Endothelial cell of umbilical vein (primary cell): ENCODE measurements around the gene PRLR. TPM values are rescaled to one million over a fixed set of nuclear protein-coding genes. Genes with fewer than 3 reads are reported as not detected.

Source experiments
- BruUV-seq: library from RNA; stranded (reverse); fragments of 400-500 nt; replicated peaks from 2 replicates; lab custom pipeline; 2021; lab: Mats Ljungman, UMichigan
- CTCF ChIA-PET: fragments of 300-600, 350-600 bp; sonication (Branson Sonifier 250); formaldehyde crosslinking; loops from one replicate; lab custom pipeline; 2021; ENCODE audit warnings: antibody characterized with exemption, inconsistent platforms; lab: Charles Lee
- POLR2A ChIA-PET: fragments of 300-600, 350-600 bp; sonication (Branson Sonifier 250); formaldehyde crosslinking; loops from one replicate; lab custom pipeline; 2021; ENCODE audit warnings: antibody characterized with exemption, inconsistent platforms; lab: Charles Lee
- DNase-seq: peaks from one replicate; pipeline ENCODE4 v3.0.0-alpha.2; 2011; ENCODE audit warnings: low read depth, low spot score
- FAIRE-seq: peaks from 2 replicates; lab custom pipeline; 2011; peaks lifted over from hg19 to GRCh38; lab: Jason Lieb, UNC
- H2AFZ ChIP-seq: 2 replicates; pipeline ENCODE4 v1.6.0; 2012; ENCODE audit warnings: low read depth, low read length, control low read depth, inconsistent platforms
- H3K27ac ChIP-seq: 2 replicates; pipeline ENCODE4 v1.5.1; 2011; ENCODE audit warnings: low read depth, mild to moderate bottlenecking, control low read depth, low read length, moderate library complexity; ENCODE audit not compliant: insufficient read depth
- H3K27me3 ChIP-seq, 2 experiments: 2 replicates each; pipeline versions ENCODE4 v1.6.0 to v1.6.1; 2011; ENCODE audit warnings: low read length in 2 of 2, mixed read lengths in 1 of 2; ENCODE audit not compliant: control insufficient read depth in 2 of 2, insufficient read depth in 2 of 2
- H3K36me3 ChIP-seq, 2 experiments: 2 replicates in 1 of 2; 3 replicates in 1 of 2; pipeline ENCODE4 v1.5.1; 2011; ENCODE audit warnings: low read length in 2 of 2, mild to moderate bottlenecking in 1 of 2, moderate library complexity in 1 of 2; ENCODE audit not compliant: control insufficient read depth in 2 of 2, insufficient read depth in 2 of 2; ENCODE audit errors: extremely low read depth in 1 of 2
- H3K4me1 ChIP-seq: 3 replicates; pipeline ENCODE4 v1.5.1; 2011; ENCODE audit warnings: mild to moderate bottlenecking, low read length; ENCODE audit not compliant: control insufficient read depth, insufficient read depth; ENCODE audit errors: extremely low read depth
- H3K4me2 ChIP-seq: 2 replicates; pipeline ENCODE4 v1.6.1; 2011; ENCODE audit warnings: low read length, control low read depth, mixed read lengths; ENCODE audit not compliant: insufficient read depth
- H3K4me3 ChIP-seq, 3 experiments: fragments of 200-600 bp in 1 of 3; sonication (generic), shearing (Covaris generic) in 1 of 3; replicated peaks in 1 of 3; 2 replicates each; pipeline ENCODE4 v1.5.1; 2011 to 2016; ENCODE audit warnings: control low read depth in 3 of 3, low read length in 3 of 3, mild to moderate bottlenecking in 2 of 3, inconsistent platforms in 1 of 3, low read depth in 1 of 3, moderate library complexity in 1 of 3; ENCODE audit not compliant: insufficient read depth in 1 of 3
- H3K79me2 ChIP-seq: 2 replicates; pipeline ENCODE4 v1.6.0; 2012; ENCODE audit warnings: low read length, inconsistent platforms; ENCODE audit not compliant: control insufficient read depth, insufficient read depth
- H3K9ac ChIP-seq: replicated peaks from 2 replicates; pipeline ENCODE3; 2011; ENCODE audit warnings: low read length, control low read depth; ENCODE audit not compliant: insufficient read depth; ENCODE audit errors: extremely low read depth
- H3K9me1 ChIP-seq: replicated peaks from 3 replicates; pipeline ENCODE4 v1.6.0; 2011; ENCODE audit warnings: mild to moderate bottlenecking, low read length; ENCODE audit not compliant: control insufficient read depth, insufficient read depth; ENCODE audit errors: extremely low read depth
- H3K9me3 ChIP-seq: replicated peaks from 2 replicates; pipeline ENCODE4 v1.5.1; 2012; ENCODE audit warnings: low read length, inconsistent platforms; ENCODE audit not compliant: control insufficient read depth, insufficient read depth
- H4K20me1 ChIP-seq: replicated peaks from 2 replicates; pipeline ENCODE3; 2011; ENCODE audit warnings: mild to moderate bottlenecking, low read length; ENCODE audit not compliant: control insufficient read depth, insufficient read depth; ENCODE audit errors: extremely low read depth
- EZH2 ChIP-seq: IDR thresholded peaks from 2 replicates; pipeline ENCODE4 v1.6.1; 2012; ENCODE audit warnings: borderline replicate concordance, low read depth, mild to moderate bottlenecking, moderate library complexity, low read length, inconsistent platforms; ENCODE audit not compliant: severe bottlenecking
- FOS ChIP-seq: IDR thresholded peaks from 2 replicates; pipeline ENCODE4 v1.6.1; 2011; ENCODE audit warnings: mild to moderate bottlenecking, low read length, moderate library complexity, borderline replicate concordance; ENCODE audit not compliant: insufficient read depth
- GATA2 ChIP-seq: IDR thresholded peaks from 2 replicates; pipeline ENCODE4 v1.7.0; 2011; ENCODE audit warnings: low read depth, mild to moderate bottlenecking, moderate library complexity, mixed read lengths, low read length; ENCODE audit not compliant: insufficient read length, insufficient read depth
- JUN ChIP-seq: IDR thresholded peaks from 2 replicates; pipeline ENCODE4 v1.6.1; 2011; ENCODE audit warnings: borderline replicate concordance, low read depth; ENCODE audit not compliant: insufficient read length, insufficient read depth
- MYC ChIP-seq: IDR thresholded peaks from one replicate; pipeline ENCODE4 v1.6.1; 2011; ENCODE audit warnings: mild to moderate bottlenecking, low read depth, low read length
- POLR2A ChIP-seq: IDR thresholded peaks from 2 replicates; pipeline ENCODE4 v1.6.1; 2012; ENCODE audit warnings: low read depth, mild to moderate bottlenecking, control low read depth, low read length
- POLR2AphosphoS5 ChIP-seq: IDR thresholded peaks from 2 replicates; pipeline ENCODE4 v1.6.1; 2012; ENCODE audit warnings: low read depth, mild to moderate bottlenecking, control low read depth, low read length, moderate library complexity; ENCODE audit not compliant: insufficient read depth
- dilution Hi-C: fragments of 300-500 bp; cut with MboI; formaldehyde crosslinking; loops from one replicate; pipeline ENCODE4 v1.15.0; 2019; ENCODE audit warnings: low sequenced_read_pairs; ENCODE audit not compliant: extremely low pct_ligation_motif_present
- intact Hi-C: fragments of 100-400 bp; cut with micrococcal nuclease; formaldehyde crosslinking; loops from one replicate; pipeline ENCODE4 v1.10.0; 2022
- polyA plus RNA-seq, 4 experiments: library from polyadenylated mRNA; depleted of rRNA in 3 of 4; stranded (reverse) in 3 of 4; unstranded in 1 of 4; fragments of >200 nt; gene quantifications; 2 replicates each; pipeline versions ENCODE4 v1.2.1 to v1.2.3, GENCODE V29; 2011 to 2012; ENCODE audit warnings: missing spikeins in 1 of 4
- total RNA-seq: library from RNA; stranded (reverse); gene quantifications from 2 replicates; pipeline ENCODE4 v1.2.3, GENCODE V29; 2021
- TF ChIP-seq, protein P1 (sequence below): IDR thresholded peaks from 2 replicates; pipeline ENCODE4 v1.6.1; 2011; ENCODE audit not compliant: insufficient read depth, insufficient read length
- TF ChIP-seq, protein P2 (sequence below), 2 donors: IDR thresholded peaks; 1 replicate in 1 of 2; 2 replicates in 1 of 2; pipeline ENCODE4 v1.5.1; 2011; ENCODE audit warnings: low read length in 2 of 2, mild to moderate bottlenecking in 2 of 2, moderate library complexity in 2 of 2, control low read depth in 1 of 2, inconsistent platforms in 1 of 2, low read depth in 1 of 2; ENCODE audit not compliant: insufficient read depth in 1 of 2; ENCODE audit errors: extremely low read depth in 1 of 2

Gene PRLR
- total and polyA plus RNA-seq, 2 donors (not counting 3 experiments of a cell fraction or from before 2014, with no cell fraction given), result not detected

DNA sequence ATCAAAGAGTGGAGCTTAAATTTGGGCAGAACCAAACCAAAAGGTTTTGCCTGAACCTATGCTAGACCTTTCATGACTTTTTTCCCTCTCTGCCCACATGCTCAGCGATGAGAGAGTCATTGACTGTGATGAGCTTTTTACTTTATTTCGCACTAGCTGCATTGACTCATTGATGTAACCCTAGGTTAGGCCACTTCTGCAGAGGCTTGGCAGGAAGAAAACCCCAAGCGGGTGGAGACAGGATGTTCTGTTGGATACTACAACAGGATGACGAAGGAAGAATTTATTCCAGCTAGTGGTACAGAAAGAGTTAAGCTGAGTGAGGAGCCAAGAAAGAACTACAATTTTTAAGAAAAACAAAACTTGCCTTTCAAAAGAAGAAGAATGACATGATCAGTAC is 201.0 kb downstream of the PRLR start:
- Histone ChIP-seq H3K9me3 (no peaks in the 10 kb centered on the region), H3K9ac (no peak overlapping the region), H2AFZ (no peak overlapping the region), H3K4me1 (no peaks in the 10 kb centered on the region), H3K27ac (no peak overlapping the region), H4K20me1 (no peaks in the 10 kb centered on the region), H3K4me2 (no peak overlapping the region), H3K79me2 (no peaks in the 10 kb centered on the region), H3K36me3 (no peaks in the 10 kb centered on the region), H3K4me3 (no peak overlapping the region), H3K9me1 (no peaks in the 10 kb centered on the region), H3K27me3 (peaks cover 2% of the 10 kb centered on the region in 2 experiments)
- CTCF ChIA-PET, result interaction anchor here (0.8 kb wide), 1 partner anchor 26 kb away, joined by 3 read pairs; no protein-coding TSS in a partner anchor
- DNase-seq (no peak), FAIRE-seq (no peak)
- no TSS peak for BruUV-seq
- TF ChIP-seq FOS, result no peak
- no peak for TF ChIP-seq GATA2
- TF ChIP-seq JUN, result no peak
- no peak for TF ChIP-seq POLR2AphosphoS5
- no peak for TF ChIP-seq EZH2
- no peak for TF ChIP-seq MYC
- dilution Hi-C loops (no loop called here), intact Hi-C loops (no loop called here)
- POLR2A ChIA-PET, result no interaction called here

DNA sequence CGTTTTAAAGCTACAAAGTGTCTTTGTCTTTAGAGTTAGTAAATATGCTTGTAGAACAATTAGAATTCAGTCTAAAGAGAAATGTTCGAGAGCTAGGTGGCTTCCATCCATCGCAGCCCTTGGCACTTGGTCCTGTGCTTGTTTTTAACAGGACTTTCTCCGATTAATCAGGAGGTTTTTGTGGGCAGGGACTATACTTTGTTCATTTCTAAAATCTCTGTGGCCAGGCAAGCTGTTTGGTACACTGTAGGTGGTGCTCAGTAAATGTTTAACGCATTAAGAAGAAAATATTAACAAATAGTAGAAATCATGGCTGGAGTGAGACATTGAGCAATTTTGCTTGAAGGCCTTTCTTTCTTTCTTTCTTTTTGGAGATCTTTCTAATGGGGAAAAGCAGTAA is 203.3 kb downstream of the PRLR start:
- Histone ChIP-seq H4K20me1 (no peaks in the 10 kb centered on the region), H2AFZ (no peak overlapping the region), H3K9me1 (no peaks in the 10 kb centered on the region), H3K4me2 (no peak overlapping the region), H3K36me3 (no peaks in the 10 kb centered on the region), H3K9me3 (no peaks in the 10 kb centered on the region), H3K4me1 (no peaks in the 10 kb centered on the region), H3K27ac (no peak overlapping the region), H3K9ac (no peak overlapping the region), H3K27me3 (peaks cover 2% of the 10 kb centered on the region in 2 experiments), H3K4me3 (no peak overlapping the region), H3K79me2 (no peaks in the 10 kb centered on the region)
- dilution Hi-C loops (no loop called here), intact Hi-C loops (no loop called here)
- POLR2A ChIA-PET, result no interaction called here
- FAIRE-seq, result no peak
- CTCF ChIA-PET, result interaction anchor here (2.7 kb wide), 1 partner anchor 24 kb away, joined by 13 read pairs; no protein-coding TSS in a partner anchor
- no peak for TF ChIP-seq FOS
- no peak for TF ChIP-seq MYC
- TF ChIP-seq, protein P1, sequence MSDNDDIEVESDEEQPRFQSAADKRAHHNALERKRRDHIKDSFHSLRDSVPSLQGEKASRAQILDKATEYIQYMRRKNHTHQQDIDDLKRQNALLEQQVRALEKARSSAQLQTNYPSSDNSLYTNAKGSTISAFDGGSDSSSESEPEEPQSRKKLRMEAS, result no peak
- no peak for TF ChIP-seq POLR2A
- TF ChIP-seq, protein P2, sequence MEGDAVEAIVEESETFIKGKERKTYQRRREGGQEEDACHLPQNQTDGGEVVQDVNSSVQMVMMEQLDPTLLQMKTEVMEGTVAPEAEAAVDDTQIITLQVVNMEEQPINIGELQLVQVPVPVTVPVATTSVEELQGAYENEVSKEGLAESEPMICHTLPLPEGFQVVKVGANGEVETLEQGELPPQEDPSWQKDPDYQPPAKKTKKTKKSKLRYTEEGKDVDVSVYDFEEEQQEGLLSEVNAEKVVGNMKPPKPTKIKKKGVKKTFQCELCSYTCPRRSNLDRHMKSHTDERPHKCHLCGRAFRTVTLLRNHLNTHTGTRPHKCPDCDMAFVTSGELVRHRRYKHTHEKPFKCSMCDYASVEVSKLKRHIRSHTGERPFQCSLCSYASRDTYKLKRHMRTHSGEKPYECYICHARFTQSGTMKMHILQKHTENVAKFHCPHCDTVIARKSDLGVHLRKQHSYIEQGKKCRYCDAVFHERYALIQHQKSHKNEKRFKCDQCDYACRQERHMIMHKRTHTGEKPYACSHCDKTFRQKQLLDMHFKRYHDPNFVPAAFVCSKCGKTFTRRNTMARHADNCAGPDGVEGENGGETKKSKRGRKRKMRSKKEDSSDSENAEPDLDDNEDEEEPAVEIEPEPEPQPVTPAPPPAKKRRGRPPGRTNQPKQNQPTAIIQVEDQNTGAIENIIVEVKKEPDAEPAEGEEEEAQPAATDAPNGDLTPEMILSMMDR (IDR thresholded peaks at IDR 0.05; ENCODE audit: extremely low read depth in 1 of 2, insufficient read depth in 1 of 2, low read depth in 1 of 2, low read length in 2 of 2), result no peak
- BruUV-seq, result no TSS peak
- no peak for DNase-seq
